ELF-1 (cell line): ENCODE measurements around the gene SEMA4A.
"Not testable (repeated sequence)": the region's sequence is repeated elsewhere in the genome, so short reads cannot be mapped to it uniquely, and the experiment has no call there.

Experiments
- DNase-seq: peaks from one replicate; pipeline ENCODE4 v3.0.0-alpha.2; 2016; ENCODE audit warnings: low read depth, low spot score

Gene SEMA4A

GRCh38 chr1:156118177-156118868 lies 35.1 kb upstream of the SEMA4A start:
- no peak for DNase-seq

- no peak for DNase-seq
Measured at GRCh38 chr1:156119503-156120209, 33.7 kb upstream of the SEMA4A start.

GRCh38 chr1:156120318-156120717 lies 33.1 kb upstream of the SEMA4A start:
- DNase-seq, result no peak

- DNase-seq, result not testable (repeated sequence)
Measured at GRCh38 chr1:156121005-156121404, 32.4 kb upstream of the SEMA4A start.

GRCh38 chr1:156121457-156121856 lies 31.9 kb upstream of the SEMA4A start:
- DNase-seq, result no peak

GRCh38 chr1:156122086-156122485 lies 31.3 kb upstream of the SEMA4A start:
- DNase-seq, result no peak

GRCh38 chr1:156122519-156123355 lies 30.6 kb upstream of the SEMA4A start:
- DNase-seq, result peak; percentile 77

- DNase-seq, result peak; percentile 97
Measured at GRCh38 chr1:156123356-156124196, 29.8 kb upstream of the SEMA4A start.

GRCh38 chr1:156124557-156125483 lies 28.6 kb upstream of the SEMA4A start:
- DNase-seq, result no peak

- not testable (repeated sequence) for DNase-seq
Measured at GRCh38 chr1:156125544-156125943, 27.8 kb upstream of the SEMA4A start.

GRCh38 chr1:156126043-156126629 lies 27.2 kb upstream of the SEMA4A start:
- DNase-seq, result peak; percentile 88

GRCh38 chr1:156126630-156127534 lies 26.5 kb upstream of the SEMA4A start:
- DNase-seq, result no peak

- no peak for DNase-seq
Measured at GRCh38 chr1:156128308-156128653, 25.1 kb upstream of the SEMA4A start.

GRCh38 chr1:156128654-156129597 lies 24.5 kb upstream of the SEMA4A start:
- DNase-seq, result peak; percentile 28

- peak; percentile 99 for DNase-seq
Measured at GRCh38 chr1:156129687-156130577, 23.5 kb upstream of the SEMA4A start.

- DNase-seq, result no peak
Measured at GRCh38 chr1:156130578-156130942, 22.8 kb upstream of the SEMA4A start.
